PC-3 (cell line): ENCODE measurements around the gene HOXA10.

Source experiments
- EZH2 ChIP-seq: fragments of 300-600 bp; sonication (generic); IDR thresholded peaks from one replicate; pipeline ENCODE4 v1.6.1; 2017; ENCODE audit warnings: antibody characterized with exemption, mild to moderate bottlenecking, low read length; ENCODE audit not compliant: unreplicated experiment
- EZH2phosphoT487 ChIP-seq: fragments of 300-600 bp; sonication (generic); IDR thresholded peaks from 2 replicates; pipeline ENCODE4 v1.6.1; 2018; ENCODE audit warnings: mild to moderate bottlenecking, antibody characterized with exemption, low read length, borderline replicate concordance
- TF ChIP-seq, protein P1 (sequence below): fragments of 300-600 bp; sonication (generic); conservative IDR thresholded peaks from 2 replicates; pipeline ENCODE4 v1.5.1; 2017; ENCODE audit warnings: antibody characterized with exemption, low read depth, mild to moderate bottlenecking, low read length

DNA sequence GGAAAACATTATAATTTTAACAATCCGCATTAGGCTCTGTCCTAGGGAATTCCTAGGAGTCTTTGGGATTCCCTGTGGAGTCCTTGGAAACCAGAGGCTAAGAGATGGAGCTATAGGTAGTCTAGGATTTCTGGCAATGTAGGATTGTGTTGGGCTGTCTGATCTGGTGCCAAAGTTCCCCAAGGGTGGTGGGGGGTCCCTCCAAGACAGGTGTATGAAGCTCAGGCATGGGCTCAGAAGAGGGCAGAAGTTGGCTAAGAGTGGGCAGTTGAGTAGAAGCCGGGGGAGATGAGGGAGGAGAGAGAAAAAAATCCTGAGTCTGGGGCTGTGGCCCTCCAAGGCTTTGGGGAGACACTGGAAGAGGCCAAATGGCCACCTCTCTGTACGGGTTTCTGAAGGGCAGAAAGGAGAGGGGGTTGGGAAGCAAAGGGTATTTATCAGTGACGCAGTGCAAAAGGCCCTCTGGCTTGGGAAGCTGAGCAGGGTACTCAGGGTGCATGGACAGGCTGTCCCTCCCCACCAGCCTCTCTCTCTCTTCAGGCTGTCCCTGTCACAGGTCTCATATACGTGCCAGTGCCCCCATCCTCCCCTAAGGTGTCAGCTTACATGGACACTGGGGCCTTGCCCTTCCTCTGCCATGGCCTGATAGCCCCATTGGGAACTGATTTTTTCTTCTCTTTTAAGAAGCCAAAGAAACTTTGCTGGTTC is 27.5 kb downstream of the HOXA10 start:
- TF ChIP-seq, protein P1, sequence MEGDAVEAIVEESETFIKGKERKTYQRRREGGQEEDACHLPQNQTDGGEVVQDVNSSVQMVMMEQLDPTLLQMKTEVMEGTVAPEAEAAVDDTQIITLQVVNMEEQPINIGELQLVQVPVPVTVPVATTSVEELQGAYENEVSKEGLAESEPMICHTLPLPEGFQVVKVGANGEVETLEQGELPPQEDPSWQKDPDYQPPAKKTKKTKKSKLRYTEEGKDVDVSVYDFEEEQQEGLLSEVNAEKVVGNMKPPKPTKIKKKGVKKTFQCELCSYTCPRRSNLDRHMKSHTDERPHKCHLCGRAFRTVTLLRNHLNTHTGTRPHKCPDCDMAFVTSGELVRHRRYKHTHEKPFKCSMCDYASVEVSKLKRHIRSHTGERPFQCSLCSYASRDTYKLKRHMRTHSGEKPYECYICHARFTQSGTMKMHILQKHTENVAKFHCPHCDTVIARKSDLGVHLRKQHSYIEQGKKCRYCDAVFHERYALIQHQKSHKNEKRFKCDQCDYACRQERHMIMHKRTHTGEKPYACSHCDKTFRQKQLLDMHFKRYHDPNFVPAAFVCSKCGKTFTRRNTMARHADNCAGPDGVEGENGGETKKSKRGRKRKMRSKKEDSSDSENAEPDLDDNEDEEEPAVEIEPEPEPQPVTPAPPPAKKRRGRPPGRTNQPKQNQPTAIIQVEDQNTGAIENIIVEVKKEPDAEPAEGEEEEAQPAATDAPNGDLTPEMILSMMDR = no peak
- TF ChIP-seq EZH2 (no peak), EZH2phosphoT487 (no peak)
